SU-DHL-6 (cell line): ENCODE results near the gene SYS1.

ENCODE experiments used
- H2AFZ ChIP-seq: fragments of 200-600 bp; sonication (generic); 2 replicates; pipeline ENCODE4 v1.6.1; 2014; ENCODE audit warnings: low read depth, mild to moderate bottlenecking, moderate library complexity, mixed read lengths, antibody characterized with exemption, low read length; ENCODE audit not compliant: severe bottlenecking
- H3F3A ChIP-seq: fragments of 200-600 bp; shearing (Covaris generic); 2 replicates; pipeline ENCODE4 v1.6.0; 2016; ENCODE audit warnings: antibody characterized with exemption, mild to moderate bottlenecking; ENCODE audit not compliant: insufficient read depth
- H3K27ac ChIP-seq: fragments of 200-600 bp; sonication (generic); 2 replicates; pipeline ENCODE4 v1.5.1; 2016; ENCODE audit warnings: low read depth, mild to moderate bottlenecking, low read length, moderate library complexity, mixed read lengths
- H3K27me3 ChIP-seq: fragments of 200-600 bp; sonication (generic), shearing (Covaris generic); 2 replicates; pipeline ENCODE4 v1.6.0; 2014; ENCODE audit warnings: mild to moderate bottlenecking, low read length
- H3K36me3 ChIP-seq: fragments of 200-600 bp; sonication (generic); 2 replicates; pipeline ENCODE4 v1.6.1; 2014; ENCODE audit warnings: mild to moderate bottlenecking, low read length, mixed read lengths
- H3K4me2 ChIP-seq: fragments of 300-600, 200-600 bp; shearing (Covaris generic), sonication (generic); 2 replicates; pipeline ENCODE4 v1.6.0; 2014; ENCODE audit warnings: low read length, low read depth, mild to moderate bottlenecking; ENCODE audit not compliant: poor library complexity, severe bottlenecking
- H3K4me3 ChIP-seq: fragments of 200-600 bp; sonication (generic); 2 replicates; pipeline ENCODE4 v1.5.1; 2014; ENCODE audit warnings: antibody characterized with exemption, low read length, mild to moderate bottlenecking, mixed read lengths; ENCODE audit not compliant: insufficient read depth, poor library complexity, severe bottlenecking
- H3K79me2 ChIP-seq: fragments of 200-600 bp; sonication (generic); 2 replicates; pipeline ENCODE4 v1.6.1; 2014; ENCODE audit warnings: mild to moderate bottlenecking, low read length, moderate library complexity; ENCODE audit not compliant: insufficient read depth
- H3K9ac ChIP-seq: fragments of 200-600 bp; sonication (generic); 2 replicates; pipeline ENCODE4 v1.7.0; 2014; ENCODE audit warnings: mild to moderate bottlenecking, low read length
- H3K9me2 ChIP-seq: fragments of 200-600 bp; sonication (generic); replicated peaks from 2 replicates; pipeline ENCODE4 v1.6.1; 2014; ENCODE audit warnings: low read length; ENCODE audit not compliant: insufficient read depth
- H3K9me3 ChIP-seq: fragments of 200-600 bp; sonication (generic); 2 replicates; pipeline ENCODE4 v1.6.1; 2014; ENCODE audit warnings: low read length, mixed read lengths; ENCODE audit not compliant: insufficient read depth
- H4K20me1 ChIP-seq: fragments of 200-600 bp; sonication (generic); 2 replicates; pipeline ENCODE4 v1.6.1; 2014; ENCODE audit warnings: low read depth, mild to moderate bottlenecking, antibody characterized with exemption, low read length, moderate library complexity, mixed read lengths
- CTCF ChIP-seq: fragments of 200-600 bp; sonication (generic); IDR thresholded peaks from one replicate; pipeline ENCODE4 v1.5.1; 2017; ENCODE audit warnings: antibody characterized with exemption, mild to moderate bottlenecking, low read length, moderate library complexity; ENCODE audit not compliant: insufficient read depth, poor library complexity, severe bottlenecking
- EZH2phosphoT487 ChIP-seq: fragments of 200-600 bp; sonication (generic), shearing (Covaris generic); conservative IDR thresholded peaks from 2 replicates; pipeline ENCODE4 v1.6.1; 2018; ENCODE audit warnings: mild to moderate bottlenecking, antibody characterized with exemption, low read length, moderate library complexity, mixed read lengths

Gene SYS1

GRCh38 chr20:45374966-45375365 lies 12.0 kb downstream of the SYS1 start:
- TF ChIP-seq EZH2phosphoT487 (no peak), CTCF (no peak)
- H4K20me1 ChIP-seq, result no peaks in the 10 kb centered on the region
- H3K9me3 ChIP-seq, result no peaks in the 10 kb centered on the region
- no peak overlapping the region for H3K4me3 ChIP-seq
- H3K9ac ChIP-seq, result no peak overlapping the region
- H3K27ac ChIP-seq, result no peak overlapping the region
- no peaks in the 10 kb centered on the region for H3K79me2 ChIP-seq
- no peaks in the 10 kb centered on the region for H3K9me2 ChIP-seq
- H2AFZ ChIP-seq, result no peak overlapping the region
- H3K4me2 ChIP-seq, result no peak overlapping the region
- no peaks in the 10 kb centered on the region for H3K27me3 ChIP-seq
- H3K36me3 ChIP-seq, result no peaks in the 10 kb centered on the region
- no peaks in the 10 kb centered on the region; the same call in 1 of the 2 replicates for H3F3A ChIP-seq

GRCh38 chr20:45377269-45377668 lies 14.3 kb downstream of the SYS1 start:
- H4K20me1 ChIP-seq, result no peaks in the 10 kb centered on the region
- TF ChIP-seq CTCF (no peak), EZH2phosphoT487 (no peak)
- H3K27ac ChIP-seq, result no peak overlapping the region
- no peaks in the 10 kb centered on the region for H3K9me2 ChIP-seq
- no peaks in the 10 kb centered on the region for H3K27me3 ChIP-seq
- no peak overlapping the region for H2AFZ ChIP-seq
- no peaks in the 10 kb centered on the region for H3K36me3 ChIP-seq
- no peak overlapping the region for H3K4me3 ChIP-seq
- H3F3A ChIP-seq, result no peaks in the 10 kb centered on the region
- H3K79me2 ChIP-seq, result no peaks in the 10 kb centered on the region
- H3K4me2 ChIP-seq, result no peak overlapping the region
- no peak overlapping the region for H3K9ac ChIP-seq
- H3K9me3 ChIP-seq, result no peaks in the 10 kb centered on the region

GRCh38 chr20:45378191-45378590 lies 15.2 kb downstream of the SYS1 start, which contains the start of gene TP53TG5:
Gene TP53TG5 (minus strand): TSS chr20:45378325. CDS start chr20:45378236, 89 bp downstream.
- no peaks in the 10 kb centered on the region for H3K9me3 ChIP-seq
- H4K20me1 ChIP-seq, result no peaks in the 10 kb centered on the region
- no peaks in the 10 kb centered on the region for H3K36me3 ChIP-seq
- H3K27ac ChIP-seq, result no peak within 1 kb of the TSS
- H3K27me3 ChIP-seq, result no peaks in the 10 kb centered on the region
- H2AFZ ChIP-seq, result no peak within 1 kb of the TSS
- H3K79me2 ChIP-seq, result no peaks in the 10 kb centered on the region
- H3K4me2 ChIP-seq, result no peak within 1 kb of the TSS
- TF ChIP-seq EZH2phosphoT487, result no peak
- TF ChIP-seq CTCF, result no peak
- no peaks in the 10 kb centered on the region for H3K9me2 ChIP-seq
- no peak within 1 kb of the TSS for H3K9ac ChIP-seq
- no peak within 1 kb of the TSS for H3K4me3 ChIP-seq
- H3F3A ChIP-seq, result no peaks in the 10 kb centered on the region

GRCh38 chr20:45387274-45387673 lies 24.3 kb downstream of the SYS1 start:
- Histone ChIP-seq H3K79me2 (no peaks in the 10 kb centered on the region), H3K9ac (no peak overlapping the region), H3K9me3 (no peaks in the 10 kb centered on the region), H3F3A (no peaks in the 10 kb centered on the region), H3K36me3 (no peaks in the 10 kb centered on the region), H4K20me1 (no peaks in the 10 kb centered on the region), H3K27me3 (no peaks in the 10 kb centered on the region), H3K27ac (no peak overlapping the region), H3K9me2 (no peaks in the 10 kb centered on the region), H3K4me2 (no peak overlapping the region), H2AFZ (no peak overlapping the region), H3K4me3 (no peak overlapping the region)
- TF ChIP-seq CTCF (no peak), EZH2phosphoT487 (no peak)
